PC-9 (cell line): ENCODE results near the gene FOXC1.

ENCODE experiments used
- CTCF ChIP-seq: fragments of 200-600 bp; sonication (generic); conservative IDR thresholded peaks from 2 replicates; pipeline ENCODE4 v1.6.1; 2017; ENCODE audit warnings: mixed run types, antibody characterized with exemption, mild to moderate bottlenecking, moderate library complexity
- EZH2 ChIP-seq: fragments of 200-600 bp; sonication (generic); IDR thresholded peaks from 2 replicates; pipeline ENCODE4 v1.8.0; 2017; ENCODE audit warnings: antibody characterized with exemption, low read depth

GRCh38 chr6:1622220-1622850 is 12.6 kb downstream of the FOXC1 start:
- no peak for TF ChIP-seq CTCF
- no peak for TF ChIP-seq EZH2
